Measurements from ENCODE around the gene DIP2B.

DNA sequence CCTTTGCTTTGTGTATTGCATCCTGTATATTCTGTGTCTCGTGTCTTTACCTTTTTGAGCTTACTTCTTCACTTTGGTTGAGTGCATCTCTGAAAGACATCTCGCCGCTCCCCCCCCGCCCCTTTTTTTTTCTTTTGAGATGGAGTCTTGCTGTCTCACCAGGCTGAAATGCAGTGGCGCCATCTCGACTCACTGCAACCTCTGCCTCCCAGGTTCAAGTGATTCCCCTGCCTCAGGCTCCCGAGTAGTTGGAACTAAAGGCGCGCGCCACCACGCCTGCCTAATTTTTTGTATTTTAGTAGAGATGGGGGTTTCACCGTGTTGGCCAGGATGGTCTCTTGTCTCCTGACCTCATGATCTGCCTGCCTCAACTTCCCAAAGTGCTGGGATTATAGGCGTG is 49.9 kb downstream of the DIP2B start:
- TF ChIP-seq, protein P1, sequence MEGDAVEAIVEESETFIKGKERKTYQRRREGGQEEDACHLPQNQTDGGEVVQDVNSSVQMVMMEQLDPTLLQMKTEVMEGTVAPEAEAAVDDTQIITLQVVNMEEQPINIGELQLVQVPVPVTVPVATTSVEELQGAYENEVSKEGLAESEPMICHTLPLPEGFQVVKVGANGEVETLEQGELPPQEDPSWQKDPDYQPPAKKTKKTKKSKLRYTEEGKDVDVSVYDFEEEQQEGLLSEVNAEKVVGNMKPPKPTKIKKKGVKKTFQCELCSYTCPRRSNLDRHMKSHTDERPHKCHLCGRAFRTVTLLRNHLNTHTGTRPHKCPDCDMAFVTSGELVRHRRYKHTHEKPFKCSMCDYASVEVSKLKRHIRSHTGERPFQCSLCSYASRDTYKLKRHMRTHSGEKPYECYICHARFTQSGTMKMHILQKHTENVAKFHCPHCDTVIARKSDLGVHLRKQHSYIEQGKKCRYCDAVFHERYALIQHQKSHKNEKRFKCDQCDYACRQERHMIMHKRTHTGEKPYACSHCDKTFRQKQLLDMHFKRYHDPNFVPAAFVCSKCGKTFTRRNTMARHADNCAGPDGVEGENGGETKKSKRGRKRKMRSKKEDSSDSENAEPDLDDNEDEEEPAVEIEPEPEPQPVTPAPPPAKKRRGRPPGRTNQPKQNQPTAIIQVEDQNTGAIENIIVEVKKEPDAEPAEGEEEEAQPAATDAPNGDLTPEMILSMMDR (IDR thresholded peaks at IDR 0.05), result no peak
- TF ChIP-seq POLR2A (IDR thresholded peaks at IDR 0.05), result no peak
